HG03159 (cell line): Measurements from ENCODE around the gene SUGP1.

Source experiments
- ATAC-seq: cut with Tn5 transposase; IDR thresholded peaks from one replicate; pipeline ENCODE4 v1.9.1; 2021; ENCODE audit warnings: mild to moderate bottlenecking, moderate library complexity; ENCODE audit not compliant: unreplicated experiment

Gene SUGP1

GRCh38 chr19:19236173-19236572 lies 84.1 kb downstream of the SUGP1 start:
- no peak for ATAC-seq

- no peak for ATAC-seq
Measured at GRCh38 chr19:19234220-19234816, 86.0 kb downstream of the SUGP1 start.

GRCh38 chr19:19232261-19232721 lies 88.0 kb downstream of the SUGP1 start:
- ATAC-seq = no peak

- ATAC-seq = no peak
Measured at GRCh38 chr19:19230999-19231398, 89.3 kb downstream of the SUGP1 start.

- no peak for ATAC-seq
Measured at GRCh38 chr19:19229701-19230100, 90.6 kb downstream of the SUGP1 start.

DNA sequence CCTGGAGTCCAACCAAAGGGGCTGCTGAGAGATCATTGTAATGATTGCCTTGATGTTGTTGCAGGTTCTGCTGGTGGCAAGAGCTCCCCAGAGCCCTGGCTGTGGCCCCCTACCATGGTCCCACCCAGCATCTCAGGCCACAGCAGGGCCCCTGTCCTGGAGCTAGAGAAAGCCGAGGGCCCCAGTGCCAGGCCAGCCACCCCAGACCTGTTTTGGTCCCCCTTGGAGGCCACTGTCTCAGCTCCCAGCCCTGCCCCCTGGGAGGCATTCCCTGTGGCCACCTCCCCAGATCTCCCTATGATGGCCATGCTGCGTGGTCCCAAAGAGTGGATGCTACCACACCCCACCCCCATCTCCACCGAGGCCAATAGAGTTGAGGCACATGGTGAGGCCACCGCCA lies 93.1 kb downstream of the SUGP1 start:
- ATAC-seq = no peak

DNA sequence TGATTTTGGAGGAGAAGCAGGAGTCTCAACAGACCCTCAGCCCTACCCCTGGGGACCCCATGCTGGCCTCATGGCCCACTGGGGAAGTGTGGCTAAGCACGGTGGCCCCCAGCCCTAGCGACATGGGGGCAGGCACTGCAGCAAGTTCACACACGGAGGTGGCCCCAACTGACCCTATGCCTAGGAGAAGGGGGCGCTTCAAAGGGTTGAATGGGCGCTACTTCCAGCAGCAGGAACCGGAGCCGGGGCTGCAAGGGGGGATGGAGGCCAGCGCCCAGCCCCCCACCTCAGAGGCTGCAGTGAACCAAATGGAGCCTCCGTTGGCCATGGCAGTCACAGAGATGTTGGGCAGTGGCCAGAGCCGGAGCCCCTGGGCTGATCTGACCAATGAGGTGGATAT lies 93.6 kb downstream of the SUGP1 start:
- no peak for ATAC-seq

GRCh38 chr19:19226204-19226603 lies 94.1 kb downstream of the SUGP1 start:
- no peak for ATAC-seq
